Osteocyte (in vitro differentiated cells): Measurements from ENCODE around the gene FAM111A. TPM values are rescaled to one million over a fixed set of nuclear protein-coding genes. Genes with fewer than 3 reads are reported as not detected.

ENCODE experiments used
- DNase-seq: peaks from one replicate; pipeline ENCODE4 v3.0.0; 2021; ENCODE audit warnings: mixed read lengths; ENCODE audit not compliant: unreplicated experiment; ENCODE audit errors: extremely low spot score
- H3K27ac Mint-ChIP-seq: one replicate; pipeline ENCODE4 v1.8.0; 2021; ENCODE audit warnings: mild to moderate bottlenecking, mixed read lengths; ENCODE audit not compliant: unreplicated experiment
- H3K27me3 Mint-ChIP-seq: one replicate; pipeline ENCODE4 v1.8.0; 2021; ENCODE audit warnings: mixed read lengths; ENCODE audit not compliant: unreplicated experiment
- H3K36me3 Mint-ChIP-seq: one replicate; pipeline ENCODE4 v1.8.0; 2021; ENCODE audit warnings: mixed read lengths; ENCODE audit not compliant: unreplicated experiment
- H3K4me1 Mint-ChIP-seq: one replicate; pipeline ENCODE4 v1.8.0; 2021; ENCODE audit warnings: mixed read lengths; ENCODE audit not compliant: unreplicated experiment
- H3K4me3 Mint-ChIP-seq: one replicate; pipeline ENCODE4 v1.8.0; 2021; ENCODE audit warnings: mild to moderate bottlenecking, moderate library complexity, mixed read lengths; ENCODE audit not compliant: unreplicated experiment
- H3K9me3 Mint-ChIP-seq: one replicate; pipeline ENCODE4 v1.8.0; 2021; ENCODE audit warnings: mixed read lengths; ENCODE audit not compliant: unreplicated experiment
- total RNA-seq: library from RNA; stranded (reverse); gene quantifications from 2 replicates; pipeline ENCODE4 v1.2.1, GENCODE V29; 2021
- TF ChIP-seq, protein P1 (sequence below): fragments of 200-600 bp; sonication (generic); IDR thresholded peaks from 2 replicates; pipeline ENCODE4 v1.5.0; 2021; ENCODE audit warnings: antibody characterized with exemption, mild to moderate bottlenecking, moderate library complexity

Gene FAM111A
- total RNA-seq, 1 donor from 2014 or later = 43.0 TPM

DNA sequence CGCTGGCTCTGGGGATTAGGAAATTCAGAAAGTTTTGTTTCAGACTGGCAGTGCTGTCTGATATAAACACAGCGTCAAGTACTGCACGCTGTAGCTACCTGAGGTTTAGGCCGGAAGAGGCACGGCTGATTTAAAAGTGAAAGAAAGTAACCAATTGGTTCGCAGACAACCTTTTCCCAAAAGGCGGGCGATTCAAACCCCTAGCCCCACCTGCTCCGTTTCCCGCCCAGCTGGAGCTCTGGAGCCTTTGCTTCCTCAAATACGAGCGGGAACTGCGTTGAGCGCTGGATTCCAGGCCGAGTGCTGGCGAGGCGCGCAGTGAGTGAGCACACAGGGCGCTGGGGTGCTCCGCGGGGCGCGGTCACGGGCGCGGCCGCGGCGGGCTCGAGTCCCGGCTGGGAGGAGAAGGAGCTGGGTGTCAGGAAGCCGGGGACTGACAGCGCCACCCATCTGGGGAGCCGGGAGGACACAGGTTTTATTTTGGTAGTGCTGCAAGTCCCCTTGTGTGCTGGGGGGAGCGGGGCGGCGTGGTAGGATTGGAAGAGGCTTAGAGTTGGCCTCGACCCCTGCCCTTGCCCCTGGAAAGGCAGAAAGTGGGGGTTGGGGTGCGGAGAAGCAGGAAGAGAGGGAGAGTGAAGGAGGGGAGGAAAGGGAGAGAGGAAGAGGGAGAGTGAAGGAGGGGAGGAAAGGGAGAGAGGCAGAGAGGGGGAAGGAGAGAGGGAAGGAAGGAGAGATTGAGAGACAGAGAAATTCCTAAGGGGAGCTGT is 2.1 kb downstream of the FAM111A start:
- Mint-ChIP-seq H3K27me3 (no peaks in the 10 kb centered on the region), H3K4me1 (peaks cover 38% of the 10 kb centered on the region), H3K4me3 (peak overlapping the region; percentile 96), H3K9me3 (no peaks in the 10 kb centered on the region), H3K36me3 (peaks cover 7% of the 10 kb centered on the region), H3K27ac (peak overlapping the region; percentile 97)
- DNase-seq = peak; percentile 88
- TF ChIP-seq, protein P1, sequence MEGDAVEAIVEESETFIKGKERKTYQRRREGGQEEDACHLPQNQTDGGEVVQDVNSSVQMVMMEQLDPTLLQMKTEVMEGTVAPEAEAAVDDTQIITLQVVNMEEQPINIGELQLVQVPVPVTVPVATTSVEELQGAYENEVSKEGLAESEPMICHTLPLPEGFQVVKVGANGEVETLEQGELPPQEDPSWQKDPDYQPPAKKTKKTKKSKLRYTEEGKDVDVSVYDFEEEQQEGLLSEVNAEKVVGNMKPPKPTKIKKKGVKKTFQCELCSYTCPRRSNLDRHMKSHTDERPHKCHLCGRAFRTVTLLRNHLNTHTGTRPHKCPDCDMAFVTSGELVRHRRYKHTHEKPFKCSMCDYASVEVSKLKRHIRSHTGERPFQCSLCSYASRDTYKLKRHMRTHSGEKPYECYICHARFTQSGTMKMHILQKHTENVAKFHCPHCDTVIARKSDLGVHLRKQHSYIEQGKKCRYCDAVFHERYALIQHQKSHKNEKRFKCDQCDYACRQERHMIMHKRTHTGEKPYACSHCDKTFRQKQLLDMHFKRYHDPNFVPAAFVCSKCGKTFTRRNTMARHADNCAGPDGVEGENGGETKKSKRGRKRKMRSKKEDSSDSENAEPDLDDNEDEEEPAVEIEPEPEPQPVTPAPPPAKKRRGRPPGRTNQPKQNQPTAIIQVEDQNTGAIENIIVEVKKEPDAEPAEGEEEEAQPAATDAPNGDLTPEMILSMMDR = peak; percentile 18

DNA sequence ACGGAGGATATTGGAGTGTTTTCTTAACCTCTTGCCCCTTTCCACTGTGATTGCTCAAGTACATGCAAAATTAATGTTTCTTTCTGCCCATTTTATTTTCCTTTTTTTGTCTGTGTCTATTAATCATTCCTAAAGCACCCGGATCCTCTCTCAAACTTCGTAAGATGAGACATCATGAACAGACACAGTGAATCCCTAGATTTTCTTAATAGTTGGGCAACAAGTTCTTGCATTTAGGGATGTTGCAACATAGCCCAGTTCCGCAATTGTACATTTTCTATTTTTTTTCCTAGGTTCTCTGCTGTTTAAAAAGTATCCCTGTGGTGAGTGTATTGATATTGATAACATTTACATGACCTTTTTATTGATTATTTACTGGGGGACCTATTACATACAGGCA is 2.9 kb downstream of the FAM111A start:
- peaks cover 38% of the 10 kb centered on the region for H3K4me1 Mint-ChIP-seq
- TF ChIP-seq, protein P1 = no peak
- no peaks in the 10 kb centered on the region for H3K27me3 Mint-ChIP-seq
- peak overlapping the region; percentile 96 for H3K4me3 Mint-ChIP-seq
- no peaks in the 10 kb centered on the region for H3K9me3 Mint-ChIP-seq
- H3K36me3 Mint-ChIP-seq = peaks cover 12% of the 10 kb centered on the region
- no peak for DNase-seq
- peak overlapping the region; percentile 97 for H3K27ac Mint-ChIP-seq

DNA sequence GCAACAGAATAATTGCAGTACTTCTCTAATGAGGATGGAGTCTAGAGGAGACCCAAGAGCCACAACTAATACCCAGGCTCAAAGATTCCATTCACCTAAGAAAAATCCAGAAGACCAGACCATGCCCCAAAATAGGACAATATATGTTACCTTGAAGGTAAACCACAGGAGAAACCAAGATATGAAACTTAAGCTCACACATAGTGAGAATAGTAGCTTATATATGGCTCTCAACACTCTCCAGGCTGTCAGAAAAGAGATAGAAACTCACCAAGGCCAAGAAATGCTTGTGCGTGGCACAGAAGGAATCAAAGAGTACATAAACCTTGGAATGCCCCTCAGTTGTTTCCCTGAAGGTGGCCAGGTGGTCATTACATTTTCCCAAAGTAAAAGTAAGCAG is 9.1 kb downstream of the FAM111A start:
- DNase-seq = no peak
- peaks cover 25% of the 10 kb centered on the region for H3K36me3 Mint-ChIP-seq
- H3K4me3 Mint-ChIP-seq = no peak overlapping the region
- H3K9me3 Mint-ChIP-seq = no peaks in the 10 kb centered on the region
- H3K27ac Mint-ChIP-seq = no peak overlapping the region
- TF ChIP-seq, protein P1 = no peak
- peaks cover 2% of the 10 kb centered on the region for H3K4me1 Mint-ChIP-seq
- H3K27me3 Mint-ChIP-seq = no peaks in the 10 kb centered on the region

DNA sequence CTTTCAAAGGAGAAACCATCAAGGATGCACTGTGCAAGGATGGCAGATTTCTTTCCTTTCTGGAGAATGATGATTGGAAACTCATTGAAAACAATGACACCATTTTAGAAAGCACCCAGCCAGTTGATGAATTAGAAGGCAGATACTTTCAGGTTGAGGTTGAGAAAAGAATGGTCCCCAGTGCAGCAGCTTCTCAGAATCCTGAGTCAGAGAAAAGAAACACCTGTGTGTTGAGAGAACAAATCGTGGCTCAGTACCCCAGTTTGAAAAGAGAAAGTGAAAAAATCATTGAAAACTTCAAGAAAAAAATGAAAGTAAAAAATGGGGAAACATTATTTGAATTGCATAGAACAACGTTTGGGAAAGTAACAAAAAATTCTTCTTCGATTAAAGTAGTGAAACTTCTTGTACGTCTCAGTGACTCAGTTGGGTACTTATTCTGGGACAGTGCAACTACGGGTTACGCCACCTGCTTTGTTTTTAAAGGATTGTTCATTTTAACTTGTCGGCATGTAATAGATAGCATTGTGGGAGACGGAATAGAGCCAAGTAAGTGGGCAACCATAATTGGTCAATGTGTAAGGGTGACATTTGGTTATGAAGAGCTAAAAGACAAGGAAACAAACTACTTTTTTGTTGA is 9.8 kb downstream of the FAM111A start:
- Mint-ChIP-seq H3K9me3 (no peaks in the 10 kb centered on the region), H3K27me3 (no peaks in the 10 kb centered on the region), H3K36me3 (peaks cover 22% of the 10 kb centered on the region), H3K27ac (no peak overlapping the region), H3K4me3 (no peak overlapping the region), H3K4me1 (peaks cover 2% of the 10 kb centered on the region)
- TF ChIP-seq, protein P1 = no peak
- no peak for DNase-seq

DNA sequence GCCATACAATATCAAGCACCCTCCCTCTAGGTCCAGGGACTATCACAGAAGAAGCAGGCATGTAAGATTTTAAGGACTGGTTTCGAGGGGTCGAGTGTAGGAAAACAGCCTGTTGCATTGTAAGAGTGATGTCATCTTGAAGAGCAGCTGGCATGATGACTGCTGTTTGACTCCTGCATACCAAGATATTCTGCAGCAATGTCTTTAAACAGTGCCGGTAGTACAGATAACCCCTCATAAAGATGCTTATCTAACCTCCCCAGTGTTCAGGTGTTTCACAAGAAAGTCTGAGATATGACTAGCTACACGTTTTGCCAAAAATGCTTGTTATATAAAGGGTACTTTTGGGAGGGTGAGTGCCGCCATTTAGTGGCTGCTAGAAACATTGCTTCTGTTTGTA is 12.0 kb downstream of the FAM111A start:
- DNase-seq = no peak
- Mint-ChIP-seq H3K27ac (no peak overlapping the region), H3K27me3 (no peaks in the 10 kb centered on the region), H3K36me3 (peaks cover 18% of the 10 kb centered on the region), H3K9me3 (no peaks in the 10 kb centered on the region), H3K4me1 (no peaks in the 10 kb centered on the region), H3K4me3 (no peak overlapping the region)
- TF ChIP-seq, protein P1 = no peak
